Ovary (tissue), 3 donors: Measurements from ENCODE around the gene CMTM7.

Experiments used
- CTCF ChIP-seq, 3 donors: fragments of 450-650 bp in 2 of 3; fragments of 200-600 bp in 1 of 3; IDR thresholded peaks; one replicate each; pipeline versions ENCODE4 v1.5.1 to v1.8.0; 2016 to 2022; ENCODE audit warnings: antibody characterized with exemption in 3 of 3, mild to moderate bottlenecking in 1 of 3
- EP300 ChIP-seq: sonication (generic); formaldehyde crosslinking; IDR thresholded peaks from one replicate; pipeline ENCODE4 v1.6.1; 2017; ENCODE audit warnings: antibody characterized with exemption
- POLR2A ChIP-seq: fragments of 450-650 bp; IDR thresholded peaks from one replicate; pipeline ENCODE4 v1.6.1; 2017; ENCODE audit warnings: antibody characterized with exemption, mild to moderate bottlenecking, moderate library complexity
- donor health status: DM: no; HTN: no; CAD: no.

- no peak for TF ChIP-seq CTCF (IDR thresholded peaks at IDR 0.05)
- TF ChIP-seq POLR2A: no peak
- no peak for TF ChIP-seq EP300
Measured at GRCh38 chr3:32500231-32500630, 108.6 kb downstream of the CMTM7 start.
